ENCODE data around the gene KCNJ15.

DNA sequence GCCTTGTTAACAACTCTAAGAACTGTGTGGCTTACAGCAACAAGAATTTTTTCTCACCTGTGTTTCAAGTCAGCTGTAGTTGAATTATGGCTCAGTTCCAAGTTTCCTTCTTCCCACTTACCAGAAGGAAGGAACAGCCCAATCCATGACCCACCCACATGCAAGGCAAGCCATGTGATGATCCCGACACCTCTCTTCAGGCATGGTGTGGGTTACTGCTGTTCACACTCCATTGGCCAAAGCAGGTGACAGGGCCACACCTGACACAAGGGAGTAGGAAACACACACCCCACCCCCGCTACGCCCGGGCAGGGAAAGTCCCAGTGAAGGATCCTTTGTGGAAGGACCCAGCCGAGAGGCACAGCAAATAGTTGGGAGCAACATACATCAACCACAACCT is 36.3 kb downstream of the KCNJ15 start:
- TF ChIP-seq POLR2AphosphoS5 (IDR thresholded peaks at IDR 0.05) = no peak
- TF ChIP-seq, protein P1, sequence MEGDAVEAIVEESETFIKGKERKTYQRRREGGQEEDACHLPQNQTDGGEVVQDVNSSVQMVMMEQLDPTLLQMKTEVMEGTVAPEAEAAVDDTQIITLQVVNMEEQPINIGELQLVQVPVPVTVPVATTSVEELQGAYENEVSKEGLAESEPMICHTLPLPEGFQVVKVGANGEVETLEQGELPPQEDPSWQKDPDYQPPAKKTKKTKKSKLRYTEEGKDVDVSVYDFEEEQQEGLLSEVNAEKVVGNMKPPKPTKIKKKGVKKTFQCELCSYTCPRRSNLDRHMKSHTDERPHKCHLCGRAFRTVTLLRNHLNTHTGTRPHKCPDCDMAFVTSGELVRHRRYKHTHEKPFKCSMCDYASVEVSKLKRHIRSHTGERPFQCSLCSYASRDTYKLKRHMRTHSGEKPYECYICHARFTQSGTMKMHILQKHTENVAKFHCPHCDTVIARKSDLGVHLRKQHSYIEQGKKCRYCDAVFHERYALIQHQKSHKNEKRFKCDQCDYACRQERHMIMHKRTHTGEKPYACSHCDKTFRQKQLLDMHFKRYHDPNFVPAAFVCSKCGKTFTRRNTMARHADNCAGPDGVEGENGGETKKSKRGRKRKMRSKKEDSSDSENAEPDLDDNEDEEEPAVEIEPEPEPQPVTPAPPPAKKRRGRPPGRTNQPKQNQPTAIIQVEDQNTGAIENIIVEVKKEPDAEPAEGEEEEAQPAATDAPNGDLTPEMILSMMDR (IDR thresholded peaks at IDR 0.05) = no peak
- TF ChIP-seq POLR2A (IDR thresholded peaks at IDR 0.05) = no peak
